GM18951 (cell line): ENCODE results near the gene PINK1.

Source experiments
- POLR2A ChIP-seq: IDR thresholded peaks from 4 replicates; pipeline ENCODE4 v1.6.1; 2011; ENCODE audit warnings: mild to moderate bottlenecking; ENCODE audit not compliant: insufficient read length, insufficient read depth; ENCODE audit errors: extremely low read depth
- in situ Hi-C: fragments of 300-500 bp; cut with MboI; formaldehyde crosslinking; loops from one replicate; pipeline ENCODE4 v1.12.0; 2022; ENCODE audit warnings: low sequenced_read_pairs, mixed read lengths, inconsistent platforms; ENCODE audit not compliant: unreplicated experiment

PINK1 gene

GRCh38 chr1:20700636-20701215 lies 67.5 kb downstream of the PINK1 start:
- no peak for TF ChIP-seq POLR2A
- in situ Hi-C loops, result loop anchor here (5.0 kb wide), 1 partner anchor 492 kb away; no protein-coding TSS in a partner anchor
